GM12865 (cell line): ENCODE data around the gene CCDC12.

Experiments used
- DNase-seq: peaks from one replicate; pipeline ENCODE4 v3.0.0; 2010; ENCODE audit warnings: low read depth
- H3K4me3 ChIP-seq: 2 replicates; pipeline ENCODE4 v1.5.1; 2011; ENCODE audit warnings: mild to moderate bottlenecking, low read depth, low read length, control low read depth
- CTCF ChIP-seq: IDR thresholded peaks from 2 replicates; pipeline ENCODE4 v1.5.1; 2011; ENCODE audit warnings: low read length, control low read depth, low read depth, inconsistent platforms; ENCODE audit not compliant: insufficient read depth; ENCODE audit errors: missing control alignments

CCDC12 gene

GRCh38 chr3:46931631-46932331 is 44.8 kb downstream of the CCDC12 start:
- H3K4me3 ChIP-seq, result peak overlapping the region; percentile 4
- TF ChIP-seq CTCF, result no peak
- DNase-seq, result peak; percentile 79

GRCh38 chr3:46930945-46931403 is 45.6 kb downstream of the CCDC12 start:
- H3K4me3 ChIP-seq, result no peak overlapping the region; the same call in 1 of the 2 replicates
- peak; percentile 68 for DNase-seq
- TF ChIP-seq CTCF, result no peak

- TF ChIP-seq CTCF, result no peak
- H3K4me3 ChIP-seq, result no peak overlapping the region
- peak; percentile 50 for DNase-seq
Measured at GRCh38 chr3:46930166-46930944, 46.2 kb downstream of the CCDC12 start.

DNA sequence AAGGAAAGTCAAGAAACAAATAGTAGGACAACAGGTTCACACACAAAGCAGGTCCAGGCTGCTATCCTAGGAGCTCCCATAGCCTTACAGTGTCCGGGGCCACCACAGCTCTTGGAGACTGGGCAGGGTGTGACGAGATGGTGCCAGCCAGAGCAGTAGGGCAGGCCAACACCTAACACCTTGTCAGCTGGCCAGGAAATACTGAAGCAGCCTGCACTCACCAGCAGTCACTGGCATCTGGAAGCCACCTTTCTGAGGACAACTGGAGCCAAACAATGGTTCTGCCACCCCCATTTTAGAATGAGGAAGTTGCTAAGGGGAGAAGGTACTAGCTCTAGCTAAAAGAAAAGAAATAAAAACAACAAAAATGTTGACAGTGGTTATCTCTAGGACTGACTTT is 47.2 kb downstream of the CCDC12 start:
- TF ChIP-seq CTCF, result no peak
- no peak for DNase-seq
- no peak overlapping the region for H3K4me3 ChIP-seq

GRCh38 chr3:46928282-46928681 is 48.3 kb downstream of the CCDC12 start:
- peak; percentile 85 for DNase-seq
- TF ChIP-seq CTCF, result no peak
- no peak overlapping the region for H3K4me3 ChIP-seq

DNA sequence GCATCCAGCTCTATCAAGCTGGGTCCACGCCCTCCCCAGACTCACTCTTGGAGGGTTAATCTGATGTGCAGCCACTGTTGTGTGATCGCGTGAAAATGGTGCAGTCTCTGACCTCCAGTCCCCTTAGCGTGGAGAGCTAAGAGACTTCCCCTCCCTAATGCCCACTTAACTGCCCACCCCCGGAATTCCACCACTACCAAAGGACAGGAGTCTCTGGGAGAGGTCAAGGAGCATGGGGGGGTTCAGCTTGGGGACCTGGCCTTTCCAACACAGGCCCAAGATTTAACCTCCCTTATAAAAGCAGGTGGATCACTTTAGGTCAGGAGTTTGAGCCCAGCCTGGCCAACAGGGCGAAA is 48.8 kb downstream of the CCDC12 start:
- TF ChIP-seq CTCF, result no peak
- H3K4me3 ChIP-seq, result peak overlapping the region; percentile 41
- no peak for DNase-seq
